HEK293 (cell line): Measurements from ENCODE around the gene U2AF1.
"Not testable (repeated sequence)": the region's sequence is repeated elsewhere in the genome, so short reads cannot be mapped to it uniquely, and the experiment has no call there.

Experiments
- CTCF ChIA-PET: fragments of 350-600 bp; formaldehyde crosslinking; extraction: SDS; loops from one replicate; lab custom pipeline; 2021; ENCODE audit warnings: antibody characterized with exemption; lab: Yijun Ruan, JAX
- POLR2A ChIA-PET: fragments of 300-600 bp; formaldehyde crosslinking; extraction: SDS; loops from one replicate; lab custom pipeline; 2020; ENCODE audit warnings: antibody characterized with exemption, inconsistent platforms; lab: Yijun Ruan, JAX
- H3K27ac ChIP-seq: fragments of 200-500 bp; sonication (Bioruptor generic); 2 replicates; pipeline ENCODE4 v1.5.1; 2014; ENCODE audit warnings: low read depth, low read length, control low read depth, inconsistent platforms; ENCODE audit errors: extremely low read depth
- H3K36me3 ChIP-seq, 2 experiments: fragments of 200-500 bp in 1 of 2; sonication (Bioruptor generic) in 1 of 2; 1 replicate in 1 of 2; 2 replicates in 1 of 2; pipeline ENCODE4 v1.5.1; 2014 to 2017; ENCODE audit warnings: inconsistent platforms in 2 of 2, low read length in 2 of 2; ENCODE audit not compliant: control insufficient read depth in 2 of 2, insufficient read depth in 1 of 2
- H3K4me1 ChIP-seq: fragments of 200-500 bp; sonication (Bioruptor generic); 2 replicates; pipeline ENCODE4 v1.5.1; 2014; ENCODE audit warnings: mild to moderate bottlenecking, low read length, inconsistent platforms; ENCODE audit not compliant: control insufficient read depth, insufficient read depth
- H3K4me3 ChIP-seq: 2 replicates; pipeline ENCODE4 v1.5.1; 2011; ENCODE audit warnings: low read depth, mild to moderate bottlenecking, control low read depth, low read length, moderate library complexity
- H3K9me3 ChIP-seq: fragments of 200-500 bp; sonication (Bioruptor generic); 2 replicates; pipeline ENCODE4 v1.5.1; 2014; ENCODE audit warnings: low read depth, low read length, inconsistent platforms; ENCODE audit not compliant: control insufficient read depth, insufficient read depth
- TF ChIP-seq, protein P1 (sequence below): fragments of 450-650 bp; formaldehyde crosslinking; optimal IDR thresholded peaks from 2 replicates; pipeline ENCODE3; 2016; ENCODE audit warnings: missing biosample characterization, mild to moderate bottlenecking, missing genetic modification characterization

The U2AF1 gene, protein sequence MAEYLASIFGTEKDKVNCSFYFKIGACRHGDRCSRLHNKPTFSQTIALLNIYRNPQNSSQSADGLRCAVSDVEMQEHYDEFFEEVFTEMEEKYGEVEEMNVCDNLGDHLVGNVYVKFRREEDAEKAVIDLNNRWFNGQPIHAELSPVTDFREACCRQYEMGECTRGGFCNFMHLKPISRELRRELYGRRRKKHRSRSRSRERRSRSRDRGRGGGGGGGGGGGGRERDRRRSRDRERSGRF

DNA sequence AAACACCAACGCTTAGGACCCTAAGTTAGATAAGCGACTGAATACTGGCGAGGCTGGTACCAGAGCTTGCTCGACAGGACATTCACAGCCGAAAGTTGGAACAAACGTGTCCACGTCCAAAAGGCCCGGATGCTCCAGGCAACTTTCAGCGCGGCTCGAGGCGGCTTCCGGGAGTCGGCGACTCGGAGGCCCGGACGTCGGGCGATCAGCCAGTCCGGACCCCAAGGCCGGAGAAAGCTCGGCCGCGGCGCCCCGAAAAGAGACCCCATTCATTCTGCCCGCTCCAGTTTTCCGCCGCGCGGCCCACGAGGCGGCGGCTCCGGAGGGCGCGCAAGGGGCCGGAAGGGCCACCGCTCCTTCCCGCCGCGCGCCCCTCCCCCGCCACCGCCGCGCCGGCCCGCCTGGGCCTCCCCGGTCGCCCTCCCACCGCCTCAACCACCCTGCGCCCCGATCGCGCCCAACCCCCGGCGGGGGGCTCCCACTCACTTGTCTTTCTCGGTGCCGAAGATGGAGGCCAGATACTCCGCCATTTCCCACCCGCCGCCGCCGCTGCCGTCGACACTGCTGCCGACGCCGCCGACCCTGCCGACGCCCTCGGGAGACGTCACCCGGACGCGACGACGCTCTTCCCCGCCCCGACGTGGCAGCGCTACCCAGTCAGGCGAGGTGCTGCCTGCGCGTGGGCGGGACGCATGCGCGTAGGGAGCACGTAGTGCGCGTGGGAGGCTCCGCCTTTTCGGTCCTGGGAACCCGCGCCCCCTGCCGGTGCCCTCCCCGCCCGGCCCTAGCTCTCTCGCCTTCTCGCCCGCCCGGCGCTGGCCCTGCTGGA, at the start of gene U2AF1:
U2AF1 (minus strand) TSS at position 606 of the 829 bp plus-strand sequence; CDS start at position 530, 76 bp downstream.
- peak within 1 kb of the TSS; percentile 50 for H3K4me3 ChIP-seq
- CTCF ChIA-PET = not testable (repeated sequence)

DNA sequence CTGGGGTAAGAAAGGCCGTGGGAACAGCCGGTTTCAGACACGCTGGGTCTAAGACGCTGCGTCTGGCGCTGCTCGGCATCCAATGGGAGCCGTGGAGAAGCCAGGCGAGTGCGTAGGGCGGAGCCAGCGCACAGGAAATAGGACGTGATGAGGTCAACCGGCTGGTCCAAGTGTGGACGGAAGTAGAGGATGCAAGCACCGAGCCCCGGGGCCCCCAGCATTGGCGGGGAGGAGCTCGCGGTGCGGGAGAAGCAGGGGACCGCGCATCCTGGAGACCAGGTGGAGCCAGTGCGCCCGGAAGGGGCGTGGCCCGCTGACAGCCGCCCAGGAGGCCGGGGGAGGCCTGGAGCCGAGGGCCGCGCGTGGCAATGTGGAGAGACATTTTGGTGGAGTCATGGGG, 46.2 kb upstream of the U2AF1 start:
- CTCF ChIA-PET, POLR2A ChIA-PET, H3K4me3 ChIP-seq, H3K4me1 ChIP-seq, H3K36me3 ChIP-seq, H3K9me3 ChIP-seq, H3K27ac ChIP-seq: not testable (repeated sequence)

More for the DNA sequence above, at the start of gene U2AF1:
- TF ChIP-seq, protein P1, sequence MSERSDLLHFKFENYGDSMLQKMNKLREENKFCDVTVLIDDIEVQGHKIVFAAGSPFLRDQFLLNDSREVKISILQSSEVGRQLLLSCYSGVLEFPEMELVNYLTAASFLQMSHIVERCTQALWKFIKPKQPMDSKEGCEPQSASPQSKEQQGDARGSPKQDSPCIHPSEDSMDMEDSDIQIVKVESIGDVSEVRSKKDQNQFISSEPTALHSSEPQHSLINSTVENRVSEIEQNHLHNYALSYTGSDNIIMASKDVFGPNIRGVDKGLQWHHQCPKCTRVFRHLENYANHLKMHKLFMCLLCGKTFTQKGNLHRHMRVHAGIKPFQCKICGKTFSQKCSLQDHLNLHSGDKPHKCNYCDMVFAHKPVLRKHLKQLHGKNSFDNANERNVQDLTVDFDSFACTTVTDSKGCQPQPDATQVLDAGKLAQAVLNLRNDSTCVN (tag by site-specific recombination) = peak; percentile 28
- TF ChIP-seq, all 188 proteins: peak for 1; not testable (repeated sequence) for 187
- H3K9me3 ChIP-seq, H3K36me3 ChIP-seq, H3K4me1 ChIP-seq, H3K27ac ChIP-seq, POLR2A ChIA-PET: not testable (repeated sequence)

GRCh38 chr21:43149344-43149743, 42.0 kb upstream of the U2AF1 start:
- CTCF ChIA-PET, H3K9me3 ChIP-seq, H3K4me1 ChIP-seq, H3K36me3 ChIP-seq, H3K27ac ChIP-seq, H3K4me3 ChIP-seq, POLR2A ChIA-PET: not testable (repeated sequence)

GRCh38 chr21:43147999-43148398, 40.6 kb upstream of the U2AF1 start:
- H3K9me3 ChIP-seq, CTCF ChIA-PET, POLR2A ChIA-PET, H3K4me3 ChIP-seq, H3K27ac ChIP-seq, H3K36me3 ChIP-seq, H3K4me1 ChIP-seq: not testable (repeated sequence)

DNA sequence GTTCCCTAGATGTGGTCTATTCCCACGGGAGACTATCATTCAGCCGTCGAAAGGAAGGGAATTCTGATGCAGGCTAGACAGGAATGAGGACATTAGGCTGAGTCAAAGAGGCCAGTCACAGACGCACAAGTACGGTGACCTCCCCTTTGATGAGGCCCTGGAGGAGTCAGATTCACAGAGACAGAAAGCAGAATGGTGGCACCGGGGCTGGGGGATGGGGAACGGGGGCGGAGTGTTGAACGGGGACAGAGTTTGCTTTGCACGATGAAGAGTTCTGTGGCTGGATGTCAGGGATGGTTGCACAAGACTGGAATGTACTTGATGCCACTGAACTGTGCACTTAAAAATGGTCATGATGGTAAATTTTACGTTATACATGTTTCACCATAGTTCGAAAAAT, 39.3 kb upstream of the U2AF1 start:
- H3K4me3 ChIP-seq, POLR2A ChIA-PET, H3K4me1 ChIP-seq, H3K27ac ChIP-seq, H3K36me3 ChIP-seq, CTCF ChIA-PET, H3K9me3 ChIP-seq: not testable (repeated sequence)

GRCh38 chr21:43141407-43141806, 34.0 kb upstream of the U2AF1 start:
- H3K27ac ChIP-seq, CTCF ChIA-PET, H3K9me3 ChIP-seq, H3K36me3 ChIP-seq, POLR2A ChIA-PET, H3K4me1 ChIP-seq, H3K4me3 ChIP-seq: not testable (repeated sequence)

GRCh38 chr21:43138944-43139343, 31.6 kb upstream of the U2AF1 start:
- H3K36me3 ChIP-seq, H3K27ac ChIP-seq, POLR2A ChIA-PET, CTCF ChIA-PET, H3K9me3 ChIP-seq, H3K4me3 ChIP-seq, H3K4me1 ChIP-seq: not testable (repeated sequence)

GRCh38 chr21:43134520-43134919, 27.1 kb upstream of the U2AF1 start:
- POLR2A ChIA-PET = not testable (repeated sequence)

GRCh38 chr21:43130094-43130493, 22.7 kb upstream of the U2AF1 start:
- CTCF ChIA-PET, H3K4me3 ChIP-seq, POLR2A ChIA-PET, H3K27ac ChIP-seq, H3K36me3 ChIP-seq, H3K4me1 ChIP-seq, H3K9me3 ChIP-seq: not testable (repeated sequence)

More at GRCh38 chr21:43134520-43134919, 27.1 kb upstream of the U2AF1 start:
- CTCF ChIA-PET, H3K4me3 ChIP-seq, H3K4me1 ChIP-seq, H3K9me3 ChIP-seq, H3K36me3 ChIP-seq, H3K27ac ChIP-seq: not testable (repeated sequence)

DNA sequence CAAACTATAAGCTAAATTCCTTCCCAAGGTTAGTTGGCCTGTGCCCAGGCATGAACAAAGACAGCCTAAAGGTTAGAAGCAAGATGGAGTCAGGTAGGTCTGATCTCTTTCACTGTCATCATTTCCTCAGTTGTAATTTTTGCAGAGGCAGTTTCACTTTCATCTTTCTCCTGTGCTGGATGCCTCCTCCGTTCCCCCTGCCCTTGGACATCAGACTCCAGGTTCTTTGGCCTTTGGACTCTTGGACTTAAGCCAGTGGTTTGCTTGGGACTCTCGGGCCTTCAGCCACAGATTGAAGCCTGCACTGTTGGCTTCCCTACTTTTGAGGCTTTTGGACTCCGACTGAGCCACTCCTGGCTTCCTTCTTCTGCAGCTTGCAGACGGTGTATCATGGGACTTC, 8.6 kb upstream of the U2AF1 start:
- POLR2A ChIA-PET, CTCF ChIA-PET: not testable (repeated sequence)

More for the DNA sequence above, 8.6 kb upstream of the U2AF1 start:
- H3K4me1 ChIP-seq, H3K36me3 ChIP-seq, H3K4me3 ChIP-seq, H3K27ac ChIP-seq, H3K9me3 ChIP-seq: not testable (repeated sequence)
